ENCODE data around the gene BAZ2B.

- TF ChIP-seq CTCF (conservative IDR thresholded peaks at IDR 0.05) (no peak), EZH2 (IDR thresholded peaks at IDR 0.05; ENCODE audit: low read depth) (no peak)
Measured at GRCh38 chr2:159591221-159591620, 25.1 kb downstream of the BAZ2B start.

Data from PC-9 (cell line).